GM21717 (cell line): Measurements from ENCODE around the gene ZNF827.

Experiments used
- ATAC-seq: cut with Tn5 transposase; IDR thresholded peaks from one replicate; pipeline ENCODE4 v1.9.1; 2021; ENCODE audit warnings: mild to moderate bottlenecking, moderate library complexity; ENCODE audit not compliant: unreplicated experiment

Gene ZNF827, protein sequence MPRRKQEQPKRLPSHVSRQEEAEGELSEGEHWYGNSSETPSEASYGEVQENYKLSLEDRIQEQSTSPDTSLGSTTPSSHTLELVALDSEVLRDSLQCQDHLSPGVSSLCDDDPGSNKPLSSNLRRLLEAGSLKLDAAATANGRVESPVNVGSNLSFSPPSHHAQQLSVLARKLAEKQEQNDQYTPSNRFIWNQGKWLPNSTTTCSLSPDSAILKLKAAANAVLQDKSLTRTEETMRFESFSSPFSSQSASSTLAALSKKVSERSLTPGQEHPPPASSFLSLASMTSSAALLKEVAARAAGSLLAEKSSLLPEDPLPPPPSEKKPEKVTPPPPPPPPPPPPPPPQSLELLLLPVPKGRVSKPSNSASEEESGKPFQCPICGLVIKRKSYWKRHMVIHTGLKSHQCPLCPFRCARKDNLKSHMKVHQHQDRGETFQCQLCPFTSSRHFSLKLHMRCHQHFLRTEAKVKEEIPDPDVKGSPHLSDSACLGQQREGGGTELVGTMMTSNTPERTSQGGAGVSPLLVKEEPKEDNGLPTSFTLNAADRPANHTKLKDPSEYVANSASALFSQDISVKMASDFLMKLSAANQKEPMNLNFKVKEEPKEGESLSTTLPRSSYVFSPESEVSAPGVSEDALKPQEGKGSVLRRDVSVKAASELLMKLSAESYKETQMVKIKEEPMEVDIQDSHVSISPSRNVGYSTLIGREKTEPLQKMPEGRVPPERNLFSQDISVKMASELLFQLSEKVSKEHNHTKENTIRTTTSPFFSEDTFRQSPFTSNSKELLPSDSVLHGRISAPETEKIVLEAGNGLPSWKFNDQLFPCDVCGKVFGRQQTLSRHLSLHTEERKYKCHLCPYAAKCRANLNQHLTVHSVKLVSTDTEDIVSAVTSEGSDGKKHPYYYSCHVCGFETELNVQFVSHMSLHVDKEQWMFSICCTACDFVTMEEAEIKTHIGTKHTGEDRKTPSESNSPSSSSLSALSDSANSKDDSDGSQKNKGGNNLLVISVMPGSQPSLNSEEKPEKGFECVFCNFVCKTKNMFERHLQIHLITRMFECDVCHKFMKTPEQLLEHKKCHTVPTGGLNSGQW

DNA sequence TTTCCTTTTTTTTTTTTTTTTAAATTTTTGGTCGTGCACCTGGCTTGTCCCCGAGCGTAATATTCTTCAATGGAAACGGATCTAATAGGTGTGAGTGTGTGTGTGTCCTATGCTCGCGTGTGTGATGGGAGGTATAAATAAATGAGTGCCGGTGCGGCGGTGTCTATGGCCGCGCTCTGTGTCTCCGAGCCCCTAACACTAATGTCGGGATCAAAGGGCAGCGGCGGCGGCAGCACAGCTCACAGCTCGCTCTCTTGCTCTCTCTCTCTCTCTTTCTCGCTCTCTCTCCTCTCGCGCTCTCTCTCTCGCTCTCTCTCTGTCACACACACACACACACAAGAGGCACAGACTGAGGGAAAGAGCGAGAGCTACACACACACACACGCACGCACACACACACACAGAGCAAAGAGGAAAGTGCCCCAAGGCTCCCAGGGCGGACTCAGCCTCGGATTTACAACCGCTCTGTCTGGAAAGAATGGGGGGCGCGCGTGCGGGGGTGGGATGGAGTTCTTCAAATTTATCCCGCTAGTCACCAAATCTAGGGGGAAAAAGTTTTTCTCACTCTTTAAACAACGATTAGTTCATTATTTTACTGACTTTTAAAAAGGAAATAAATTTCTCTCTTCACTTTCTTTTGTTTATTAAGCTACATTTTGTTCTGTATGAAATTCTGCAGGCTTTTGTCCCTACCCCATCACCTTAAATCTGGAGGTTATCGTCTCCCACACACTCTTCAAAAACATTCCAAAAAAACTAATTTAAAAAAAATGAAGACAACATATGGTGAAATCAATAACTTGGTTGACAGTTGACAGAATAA is at the start of gene ZNF827:
TSS of gene ZNF827 (minus strand) at position 206 of the 823 bp plus-strand sequence. CDS start 416 bp downstream, outside the sequence.
- ATAC-seq = peak; percentile 29

DNA sequence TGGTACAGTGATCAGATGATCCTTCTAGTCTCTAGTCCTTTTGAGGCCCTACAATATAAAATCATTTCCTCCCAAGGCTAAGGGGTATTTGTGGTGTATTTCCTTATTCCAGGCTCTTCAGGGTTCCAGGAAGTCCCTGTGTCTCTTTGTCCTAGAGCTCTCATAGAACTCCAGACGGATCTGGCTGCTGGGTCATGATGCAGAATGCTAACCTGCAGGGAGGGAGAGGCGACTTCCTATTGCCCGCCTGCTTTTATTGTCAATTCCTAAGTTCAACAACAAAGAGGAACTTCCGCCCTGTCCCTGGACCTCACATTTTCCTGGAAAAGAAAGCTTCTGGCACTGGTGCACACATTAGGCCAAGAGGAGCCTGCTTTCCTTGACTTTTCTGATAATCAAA is 45.9 kb upstream of the ZNF827 start:
- ATAC-seq = no peak

DNA sequence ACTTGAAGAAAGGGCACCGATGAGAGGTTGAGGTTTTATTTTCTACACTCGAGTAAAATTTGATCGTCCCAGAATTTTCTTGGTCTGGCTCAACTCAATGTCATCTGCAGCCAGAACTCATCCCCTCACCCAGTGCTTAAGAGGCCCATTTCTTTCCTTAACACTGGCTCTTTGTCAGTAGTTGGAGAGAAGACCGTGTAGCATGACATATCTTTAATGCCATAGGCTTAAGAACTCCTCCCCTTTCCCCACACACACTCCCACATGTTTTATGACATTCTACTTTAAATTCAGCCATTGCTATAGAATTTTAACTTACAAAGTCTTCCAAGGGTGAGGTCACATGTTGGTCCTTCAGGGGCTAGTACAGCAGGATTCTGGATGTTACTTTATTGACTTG is 44.2 kb upstream of the ZNF827 start:
- ATAC-seq = no peak

DNA sequence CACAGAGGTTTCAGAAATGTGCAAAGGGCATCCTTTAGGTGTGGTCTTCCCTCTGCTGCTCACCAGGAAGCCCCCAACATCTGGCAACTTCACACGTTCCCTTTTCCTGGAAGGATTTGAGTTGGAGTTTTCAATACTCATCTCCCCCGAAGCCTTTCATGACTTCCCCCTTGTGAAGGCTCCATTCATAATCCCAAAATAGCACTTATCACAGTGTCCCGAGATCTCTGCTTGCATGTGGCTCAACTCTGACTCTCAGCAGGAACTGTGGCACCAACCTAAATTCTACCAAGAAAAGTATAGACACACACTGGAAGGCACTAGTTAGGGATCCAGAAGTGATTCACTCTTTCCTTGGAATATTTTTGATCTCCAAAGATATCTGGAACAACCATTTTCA is 40.5 kb upstream of the ZNF827 start:
- no peak for ATAC-seq

DNA sequence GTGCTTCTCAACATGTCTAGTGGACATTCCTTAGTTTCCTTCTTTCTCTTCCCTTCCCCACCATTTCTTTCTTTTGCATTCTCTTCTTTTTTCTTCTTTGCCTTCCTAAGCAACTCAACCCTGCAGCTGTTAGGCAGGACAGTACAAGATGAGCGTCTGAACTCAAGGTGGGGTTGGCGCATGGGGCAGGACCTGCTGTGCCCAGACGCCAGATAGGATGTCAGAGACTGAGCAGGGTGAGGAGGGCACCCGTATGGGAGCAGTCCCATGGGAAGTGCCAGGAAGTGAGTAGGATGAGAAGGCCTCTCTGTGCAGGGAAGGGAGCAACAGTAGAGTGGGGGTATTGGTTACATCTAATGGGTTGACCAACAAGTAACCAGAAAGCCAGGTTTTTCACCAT is 38.1 kb upstream of the ZNF827 start:
- ATAC-seq = no peak

DNA sequence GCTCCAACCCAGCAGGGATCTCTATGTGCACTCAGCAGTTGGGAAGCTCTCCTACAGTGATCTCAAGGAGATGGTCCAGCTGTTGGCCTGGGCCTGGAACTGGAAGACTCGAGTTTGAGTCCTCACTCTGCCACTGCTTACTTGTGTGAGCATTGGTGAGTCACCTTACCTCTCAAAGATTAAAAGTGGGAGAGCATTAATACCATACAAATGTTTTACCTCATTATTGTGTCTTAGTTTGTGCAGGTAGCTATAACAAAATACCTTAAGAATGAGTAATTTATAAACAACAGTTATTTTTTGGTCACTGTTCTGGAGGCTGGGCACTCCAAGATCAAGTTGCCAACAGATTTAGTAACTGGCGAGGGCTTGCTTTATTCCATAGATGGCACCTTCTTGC is 21.4 kb upstream of the ZNF827 start:
- no peak for ATAC-seq

DNA sequence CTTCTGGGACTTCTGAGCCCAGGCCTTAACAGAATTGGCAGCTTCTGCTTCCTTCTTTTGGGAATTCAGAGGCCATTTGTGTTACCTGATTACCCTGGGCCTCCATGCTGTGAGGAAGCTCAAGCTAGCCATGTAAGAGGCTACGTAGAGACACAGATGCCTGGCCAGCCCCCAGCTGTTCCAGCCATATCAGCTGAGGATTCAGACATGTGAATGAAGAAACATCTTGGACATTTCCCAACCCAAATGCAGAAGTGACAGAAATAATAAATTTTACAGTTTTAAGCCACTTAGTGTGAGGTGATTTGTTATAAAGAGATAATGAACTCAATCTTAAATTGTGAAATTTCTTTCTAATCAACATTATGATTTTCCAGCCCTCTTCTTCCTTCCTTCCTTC is 18.7 kb upstream of the ZNF827 start:
- no peak for ATAC-seq

DNA sequence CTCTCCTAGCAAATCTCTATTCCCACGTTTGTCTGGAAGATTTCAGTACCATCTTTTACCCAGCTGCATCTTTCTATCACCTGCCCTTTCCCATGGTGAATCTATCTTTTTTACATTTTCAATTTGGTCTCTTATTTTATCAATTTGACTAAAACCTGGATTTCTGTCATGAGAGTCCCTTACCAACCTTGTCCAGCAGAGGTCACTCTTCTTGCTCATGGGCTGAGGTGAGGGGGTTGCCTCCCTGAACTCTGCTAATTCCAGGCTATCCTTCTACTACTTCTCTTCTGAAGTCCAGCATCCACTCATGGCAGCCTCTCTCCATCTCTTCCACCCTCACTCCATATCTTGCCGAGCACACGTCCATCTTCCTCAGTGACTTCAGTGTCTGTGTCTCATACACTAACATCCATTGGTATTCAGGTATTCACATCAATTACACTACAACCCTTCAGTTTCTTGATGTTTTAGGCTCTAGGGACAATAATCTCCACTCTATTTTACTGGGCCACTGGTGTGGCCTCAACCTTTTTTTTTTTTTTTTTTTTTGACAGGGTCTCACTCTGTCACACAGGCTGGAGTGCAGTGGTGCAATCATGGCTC is 17.8 kb upstream of the ZNF827 start:
- ATAC-seq = no peak

DNA sequence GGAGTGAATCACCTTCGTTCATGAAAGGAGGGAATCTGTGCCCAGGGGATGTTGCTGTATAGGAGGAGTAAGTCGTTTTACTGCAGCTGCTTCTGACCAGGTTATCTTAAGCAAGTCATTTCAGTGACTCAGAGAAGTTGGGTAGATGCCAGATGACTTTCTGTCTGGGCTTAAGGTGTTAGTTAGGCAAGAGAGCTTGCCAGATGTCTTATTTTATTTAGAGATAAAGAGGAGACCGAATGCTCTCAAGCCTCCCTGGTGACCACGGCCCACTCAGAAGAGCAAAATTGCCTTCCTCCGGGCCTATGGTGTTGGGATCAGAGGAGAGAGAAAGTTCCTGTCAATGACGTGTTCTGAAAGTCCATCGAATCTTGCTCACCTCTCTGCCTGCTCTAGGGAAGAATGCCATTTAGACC is 16.3 kb upstream of the ZNF827 start:
- ATAC-seq = no peak

DNA sequence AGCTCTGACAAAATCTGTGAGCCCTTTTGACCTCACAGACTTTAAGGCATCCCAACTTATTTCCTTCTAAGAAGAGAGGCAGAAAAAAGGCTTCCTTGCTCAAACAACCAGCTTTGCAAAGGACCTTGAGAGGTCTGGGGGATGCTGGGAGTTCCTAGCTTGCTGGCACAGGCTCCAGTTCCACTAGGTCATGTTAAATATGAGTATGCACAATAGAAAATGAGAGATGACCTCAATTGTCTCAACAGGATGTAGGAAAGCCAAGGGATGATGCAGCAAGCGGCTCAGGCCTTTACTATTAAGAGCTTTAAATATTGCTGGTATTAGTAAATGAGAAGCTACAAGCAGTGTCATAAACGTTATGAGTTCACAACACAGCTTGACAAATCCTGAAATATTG is 13.3 kb upstream of the ZNF827 start:
- no peak for ATAC-seq

DNA sequence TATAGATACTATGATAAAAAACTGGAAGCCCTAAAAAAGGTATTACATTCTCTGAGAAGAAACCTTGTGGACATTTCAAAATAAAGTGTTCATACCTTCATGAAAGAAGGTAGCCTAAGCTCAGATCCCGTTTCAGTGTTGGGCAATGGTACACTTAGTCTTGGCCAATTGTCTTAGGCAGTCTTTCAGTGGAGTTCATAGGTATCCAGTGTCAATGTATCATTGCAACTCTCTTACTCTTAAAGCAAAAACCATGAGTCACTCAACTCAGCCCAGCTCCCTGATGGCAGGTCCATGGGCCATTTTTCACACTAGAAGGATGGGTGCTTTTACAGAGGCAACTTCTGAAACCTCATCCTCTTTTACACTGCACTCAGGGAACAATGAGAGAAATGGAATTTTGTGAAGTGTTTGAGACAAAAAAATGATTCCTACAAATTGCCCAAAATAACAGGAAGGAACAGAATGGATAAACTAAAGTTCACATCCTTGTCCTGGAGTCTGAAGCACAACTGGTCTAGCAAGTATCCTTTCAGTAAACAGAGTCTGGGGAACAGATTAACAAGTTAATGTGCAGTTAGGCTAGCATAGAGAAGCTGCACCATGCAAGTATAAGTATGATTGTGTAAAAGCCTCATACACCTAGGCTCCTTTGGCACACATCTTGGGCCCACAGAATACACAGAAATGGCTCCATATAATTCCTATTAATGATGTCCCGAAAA is 7.0 kb upstream of the ZNF827 start:
- ATAC-seq = no peak

DNA sequence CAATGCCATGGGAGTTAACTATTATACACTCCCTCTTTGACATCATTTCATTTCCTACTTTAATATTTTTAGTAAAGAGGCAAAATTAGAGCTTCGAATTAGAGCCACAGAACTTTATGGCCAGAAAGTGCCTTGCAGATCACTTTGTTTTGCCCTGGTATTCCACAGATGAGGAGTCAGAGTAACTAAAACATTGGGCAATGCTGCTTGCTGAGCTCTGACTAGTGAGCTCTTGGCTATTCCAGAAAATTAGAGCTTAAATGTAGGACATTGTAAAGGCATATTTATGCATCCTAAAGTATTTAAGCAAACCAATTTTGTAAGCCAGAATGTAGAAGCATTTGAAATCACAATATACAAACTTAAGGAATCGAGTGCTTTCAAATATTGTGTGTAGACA is 6.3 kb upstream of the ZNF827 start:
- ATAC-seq = no peak

DNA sequence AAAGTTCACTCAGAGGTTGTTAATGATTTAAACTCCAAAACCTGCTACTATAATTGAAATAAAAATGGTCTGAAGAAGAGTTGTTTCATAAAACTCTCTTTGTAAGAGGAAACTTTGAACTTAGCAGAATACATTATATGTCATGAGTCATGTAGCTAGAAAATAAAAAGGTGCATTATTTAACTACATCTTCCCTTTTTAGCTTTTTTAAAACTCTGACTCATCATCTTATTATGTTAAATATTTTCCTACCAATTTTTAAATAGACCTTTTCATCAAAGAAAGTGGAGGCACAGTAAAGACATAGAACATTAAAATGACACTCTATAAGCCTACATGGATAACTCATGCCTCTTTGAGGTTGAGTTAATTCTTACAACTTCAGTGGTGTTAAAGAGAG is 1.2 kb upstream of the ZNF827 start:
- ATAC-seq = no peak

DNA sequence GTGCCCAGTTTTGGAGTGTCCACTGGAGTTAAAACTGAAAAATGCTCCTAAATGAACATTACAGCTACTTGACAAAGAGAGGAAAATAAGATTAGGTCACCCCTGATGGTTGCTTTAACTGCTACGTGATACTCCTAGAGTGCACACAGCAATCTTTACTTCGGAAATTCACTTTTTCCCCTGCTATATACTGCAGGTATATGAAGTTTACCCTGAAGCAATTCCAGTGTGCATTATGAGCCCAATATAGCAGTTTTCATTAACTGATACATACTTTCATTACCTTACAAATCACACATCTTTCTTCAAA is 773 bp upstream of the ZNF827 start:
- ATAC-seq = no peak

DNA sequence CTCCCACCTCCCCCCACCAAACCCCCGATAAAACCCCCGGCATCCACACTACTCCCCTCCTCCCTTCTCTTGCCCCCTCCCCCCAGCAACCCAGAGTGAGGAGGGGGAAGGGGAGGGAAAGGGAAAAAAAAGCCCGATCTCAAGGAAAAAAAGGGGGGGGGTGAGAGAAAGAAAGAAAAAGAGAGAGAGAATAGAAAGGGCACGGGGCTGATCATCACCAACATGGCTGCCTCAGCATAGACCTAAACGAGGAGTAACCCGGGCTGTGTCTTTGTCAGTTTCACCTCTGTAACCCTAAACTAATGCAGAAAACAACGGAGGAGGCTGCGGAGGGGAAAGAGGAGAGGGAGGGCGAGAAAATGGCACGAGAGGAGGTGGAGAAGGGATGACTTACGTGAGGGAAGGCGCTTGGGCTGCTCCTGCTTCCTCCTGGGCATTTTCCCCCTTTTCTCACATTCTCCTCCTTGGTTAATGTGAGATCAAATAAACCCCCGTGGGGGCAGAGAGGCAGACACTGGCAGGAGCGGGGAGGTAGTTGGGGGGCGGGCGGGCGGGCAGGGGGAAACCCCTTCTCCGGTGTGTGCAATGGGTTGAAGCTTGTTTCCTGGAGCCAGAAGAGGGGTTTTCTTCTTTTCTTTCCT is 532 bp downstream of the ZNF827 start:
- ATAC-seq = no peak

DNA sequence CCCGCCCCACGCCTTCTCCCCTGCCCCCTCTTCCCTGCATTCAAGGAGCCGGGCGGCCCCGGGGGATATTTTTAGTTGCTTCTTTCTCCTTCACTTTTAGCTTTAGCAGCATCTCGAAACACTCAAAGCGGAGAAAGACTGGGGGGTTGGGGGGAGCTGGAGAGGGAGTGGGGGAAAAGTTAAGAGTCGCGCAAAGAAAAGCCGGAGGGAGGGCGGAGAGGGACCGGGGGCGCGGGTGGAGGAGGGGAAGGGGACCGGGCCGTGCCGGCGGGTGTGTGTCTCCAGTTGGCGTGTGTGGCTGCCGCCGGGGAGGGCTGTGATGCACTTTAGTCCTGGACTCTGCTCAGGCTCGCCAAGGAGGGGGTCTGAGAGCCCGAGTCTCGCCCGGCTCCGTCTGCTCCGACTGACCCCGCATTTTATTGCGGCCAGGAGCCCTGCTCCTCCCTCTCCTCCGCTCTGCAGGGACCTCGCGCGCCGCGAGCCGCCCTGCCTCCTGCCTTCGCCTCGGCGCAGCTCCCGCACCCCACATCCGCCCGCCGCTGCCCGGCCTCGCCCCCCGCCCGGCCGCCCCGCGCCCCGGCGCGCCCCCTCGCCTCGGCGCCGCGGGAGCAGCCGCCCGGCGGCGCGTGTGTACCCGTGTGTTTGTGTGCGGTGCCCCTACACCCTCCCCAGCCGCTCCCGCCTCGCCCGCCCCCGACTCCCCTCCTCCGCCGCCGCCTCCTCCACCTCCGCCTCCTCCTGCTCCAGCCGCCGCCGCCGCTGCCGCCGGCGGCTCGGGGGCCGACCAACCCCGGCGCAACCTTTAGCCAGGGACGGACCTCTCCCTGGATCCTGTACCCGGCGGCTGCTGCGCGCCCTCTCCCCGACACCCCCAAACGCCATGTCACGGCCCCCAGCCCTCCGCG is 1.4 kb downstream of the ZNF827 start:
- peak; percentile 23 for ATAC-seq

DNA sequence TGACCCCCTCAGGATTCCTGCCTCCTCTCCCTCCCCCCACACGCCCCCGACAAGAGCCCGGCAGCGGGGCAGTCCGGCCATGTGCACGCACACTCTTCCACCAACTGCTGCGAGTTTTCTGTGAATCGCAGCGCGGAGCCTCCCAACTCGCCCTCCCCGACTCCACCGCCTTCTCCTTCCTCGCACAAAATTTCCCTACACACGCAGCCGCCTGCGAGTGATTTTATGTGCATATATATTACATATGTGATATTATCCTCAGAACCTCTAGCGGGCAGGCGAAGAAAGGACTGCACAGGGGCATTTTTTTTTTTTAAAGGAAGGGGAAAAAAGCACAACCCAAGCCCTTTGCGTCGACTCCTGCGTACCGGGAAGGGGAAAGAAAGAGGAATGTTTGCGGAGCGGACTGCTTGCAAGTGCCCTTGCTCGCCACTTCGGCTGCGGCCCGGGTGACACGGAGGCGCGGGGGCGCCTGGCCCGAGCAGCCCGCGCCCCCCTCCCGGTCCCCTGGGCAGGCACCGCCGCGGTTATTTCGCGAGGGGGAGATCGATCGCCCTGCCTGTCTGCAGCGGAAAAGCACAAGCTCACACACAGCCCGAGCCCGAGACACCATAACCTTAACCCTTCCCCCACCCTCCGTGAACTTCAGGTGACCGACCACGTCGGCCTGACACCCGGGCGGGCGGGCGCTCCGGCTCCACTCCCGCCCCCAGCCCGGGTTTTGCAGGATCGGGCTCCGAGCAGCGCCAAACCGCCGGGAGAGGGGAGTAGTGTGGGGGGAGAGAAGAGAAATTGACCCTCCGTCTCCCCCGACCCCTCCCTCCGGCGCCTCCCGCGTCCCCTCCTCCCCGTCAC is 2.3 kb downstream of the ZNF827 start:
- peak; percentile 59 for ATAC-seq
